Duodenal mucosa (tissue), 2 donors: ENCODE measurements around the gene NME3.
"Not testable (repeated sequence)": the region's sequence is repeated elsewhere in the genome, so short reads cannot be mapped to it uniquely, and the experiment has no call there.

ENCODE experiments used
- H3K27ac ChIP-seq: one replicate; pipeline ENCODE4 v1.7.0; 2013; ENCODE audit warnings: low read depth, low read length
- H3K27me3 ChIP-seq, 2 donors: one replicate each; pipeline ENCODE4 v1.7.0; 2013; ENCODE audit warnings: low read length in 2 of 2, control low read depth in 1 of 2; ENCODE audit not compliant: insufficient read depth in 2 of 2, control insufficient read depth in 1 of 2
- H3K36me3 ChIP-seq, 2 donors: one replicate each; pipeline ENCODE4 v1.7.0; 2013; ENCODE audit warnings: low read length in 2 of 2, control low read depth in 1 of 2; ENCODE audit not compliant: insufficient read depth in 2 of 2, control insufficient read depth in 1 of 2
- H3K4me1 ChIP-seq, 2 donors: one replicate each; pipeline ENCODE4 v1.7.0; 2013; ENCODE audit warnings: low read length in 2 of 2, control low read depth in 1 of 2; ENCODE audit not compliant: insufficient read depth in 2 of 2, control insufficient read depth in 1 of 2
- H3K4me3 ChIP-seq, 2 donors: one replicate each; pipeline ENCODE4 v1.7.0; 2013; ENCODE audit warnings: low read length in 2 of 2, low read depth in 1 of 2
- H3K9ac ChIP-seq, 2 donors: one replicate each; pipeline ENCODE4 v1.7.0; 2013; ENCODE audit warnings: low read length in 2 of 2, low read depth in 1 of 2
- H3K9me3 ChIP-seq, 2 donors: one replicate each; pipeline ENCODE4 v1.7.0; 2013; ENCODE audit warnings: low read length in 2 of 2, control low read depth in 1 of 2; ENCODE audit not compliant: control insufficient read depth in 1 of 2

The NME3 gene

GRCh38 chr16:1740781-1741490 lies 30.4 kb downstream of the NME3 start:
- peaks cover 9 to 11% of the 10 kb centered on the region in 2 donors for H3K9me3 ChIP-seq
- no peak overlapping the region for H3K27ac ChIP-seq
- H3K36me3 ChIP-seq, result peaks cover 13 to 28% of the 10 kb centered on the region in 2 donors
- H3K27me3 ChIP-seq, result no peaks in the 10 kb centered on the region
- H3K9ac ChIP-seq, result no peak overlapping the region
- no peaks in the 10 kb centered on the region for H3K4me1 ChIP-seq
- no peak overlapping the region for H3K4me3 ChIP-seq

DNA sequence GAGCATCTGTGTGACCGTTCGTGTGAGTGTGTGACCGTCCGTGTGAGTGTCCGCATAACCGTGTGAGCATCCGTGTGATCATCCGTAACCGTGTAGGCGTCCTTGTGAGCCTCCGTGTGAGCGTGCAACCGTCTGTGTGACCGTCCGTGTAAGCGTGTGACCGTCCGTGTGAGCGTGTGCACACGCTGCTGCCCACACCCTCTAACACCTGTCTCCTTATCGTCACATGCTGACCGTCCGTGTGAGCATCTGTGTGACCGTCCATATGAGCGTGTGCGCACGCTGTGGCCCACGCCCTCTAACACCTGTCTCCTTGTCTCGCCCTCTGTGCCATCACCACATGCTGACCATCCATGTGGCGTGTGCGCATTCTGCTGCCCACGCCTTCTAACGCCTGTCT lies 31.1 kb downstream of the NME3 start:
- Histone ChIP-seq H3K4me1 (no peaks in the 10 kb centered on the region), H3K9ac (no peak overlapping the region), H3K36me3 (peaks cover 13 to 33% of the 10 kb centered on the region in 2 donors), H3K27ac (no peak overlapping the region), H3K9me3 (peaks cover 9 to 17% of the 10 kb centered on the region in 2 donors), H3K4me3 (no peak overlapping the region), H3K27me3 (no peaks in the 10 kb centered on the region)

DNA sequence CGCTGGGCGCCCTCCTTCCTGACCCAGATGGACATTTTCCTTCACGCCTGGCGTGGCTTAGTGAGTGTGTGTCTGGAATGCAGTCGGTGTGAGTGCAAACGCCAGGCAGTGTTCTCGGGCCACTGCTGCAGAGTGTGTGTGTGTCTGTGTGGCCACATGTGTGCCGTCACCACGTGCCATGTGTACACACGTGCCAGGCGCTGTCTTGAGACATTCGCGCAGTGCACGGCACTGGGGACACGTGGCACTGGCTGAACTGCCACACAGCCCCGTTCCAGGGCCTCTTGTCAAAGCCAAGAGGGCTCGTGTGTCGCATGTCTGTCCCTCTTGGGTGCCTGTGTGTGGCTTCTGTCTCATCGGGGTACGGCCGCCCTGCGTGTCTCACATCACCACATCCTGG lies 36.5 kb downstream of the NME3 start:
- no peak overlapping the region for H3K9ac ChIP-seq
- no peak overlapping the region for H3K4me3 ChIP-seq
- H3K9me3 ChIP-seq, result peaks cover 9 to 20% of the 10 kb centered on the region in 2 donors
- no peaks in the 10 kb centered on the region for H3K4me1 ChIP-seq
- no peak overlapping the region for H3K27ac ChIP-seq
- no peaks in the 10 kb centered on the region for H3K27me3 ChIP-seq
- peaks cover 6 to 52% of the 10 kb centered on the region in 2 donors for H3K36me3 ChIP-seq

GRCh38 chr16:1734123-1734522 lies 37.2 kb downstream of the NME3 start:
- no peak overlapping the region for H3K27ac ChIP-seq
- peaks cover 6 to 58% of the 10 kb centered on the region in 2 donors for H3K36me3 ChIP-seq
- H3K4me3 ChIP-seq, result no peak overlapping the region
- peaks cover 6 to 20% of the 10 kb centered on the region in 2 donors for H3K9me3 ChIP-seq
- H3K4me1 ChIP-seq, result no peaks in the 10 kb centered on the region
- H3K27me3 ChIP-seq, result no peaks in the 10 kb centered on the region
- no peak overlapping the region for H3K9ac ChIP-seq

DNA sequence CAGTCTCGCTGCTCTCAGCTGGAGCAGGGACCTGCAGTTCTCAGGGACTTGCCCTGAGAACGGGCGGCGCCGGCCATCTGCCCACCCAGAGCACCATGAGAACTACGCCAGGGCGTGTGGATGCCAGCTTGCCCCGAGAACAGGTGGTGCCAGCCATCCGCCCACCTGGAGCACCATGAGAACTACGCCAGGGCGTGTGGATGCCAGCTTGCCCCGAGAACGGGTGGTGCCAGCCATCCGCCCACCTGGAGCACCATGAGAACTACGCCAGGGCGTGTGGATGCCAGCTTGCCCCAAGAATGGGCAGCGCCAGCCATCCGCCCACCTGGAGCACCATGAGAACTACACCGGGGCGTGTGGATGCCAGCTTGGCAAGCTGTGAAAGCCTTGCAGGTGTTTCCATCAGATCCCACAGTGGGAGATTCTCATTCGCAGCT lies 38.8 kb downstream of the NME3 start:
- H3K27ac ChIP-seq, result not testable (repeated sequence)

GRCh38 chr16:1732071-1732470 lies 39.3 kb downstream of the NME3 start:
- H3K27me3 ChIP-seq, result no peaks in the 10 kb centered on the region
- no peak overlapping the region for H3K4me3 ChIP-seq
- H3K4me1 ChIP-seq, result no peaks in the 10 kb centered on the region
- H3K9me3 ChIP-seq, result peaks cover 1 to 9% of the 10 kb centered on the region in 2 donors
- H3K9ac ChIP-seq, result no peak overlapping the region
- H3K27ac ChIP-seq, result no peak overlapping the region
- H3K36me3 ChIP-seq, result peaks cover 7 to 78% of the 10 kb centered on the region in 2 donors

More for the DNA sequence above, 38.8 kb downstream of the NME3 start:
- Histone ChIP-seq H3K9me3 (peaks cover 3 to 13% of the 10 kb centered on the region in 2 donors), H3K36me3 (peaks cover 6 to 73% of the 10 kb centered on the region in 2 donors)
- not testable (repeated sequence) for H3K27me3 ChIP-seq, H3K4me3 ChIP-seq, H3K9ac ChIP-seq, H3K4me1 ChIP-seq

DNA sequence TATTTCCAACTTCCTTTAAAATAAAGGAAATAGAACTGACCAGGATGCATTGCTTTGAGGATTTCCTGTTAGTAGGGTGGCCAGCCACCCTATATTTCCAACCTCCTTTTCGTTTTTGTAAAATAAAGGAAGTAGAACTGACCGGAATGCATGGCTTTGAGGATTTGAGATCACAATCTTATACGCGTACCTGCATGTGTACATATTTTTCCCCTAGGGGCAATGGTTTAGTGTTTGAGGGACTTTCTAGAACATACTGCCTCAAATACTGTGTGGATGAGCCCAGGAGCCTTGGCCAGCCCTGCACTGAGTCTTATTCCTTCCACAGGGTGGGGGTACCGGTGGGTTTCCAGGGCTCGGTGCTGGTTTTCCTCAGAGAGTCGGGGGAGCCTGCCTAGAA lies 39.7 kb downstream of the NME3 start:
- H3K27ac ChIP-seq, result no peak overlapping the region
- no peaks in the 10 kb centered on the region for H3K27me3 ChIP-seq
- no peak overlapping the region for H3K9ac ChIP-seq
- no peak overlapping the region for H3K4me3 ChIP-seq
- no peaks in the 10 kb centered on the region for H3K4me1 ChIP-seq
- H3K36me3 ChIP-seq, result peaks cover 12 to 83% of the 10 kb centered on the region in 2 donors
- peaks cover 0 to 9% of the 10 kb centered on the region in 2 donors for H3K9me3 ChIP-seq

GRCh38 chr16:1731073-1731472 lies 40.3 kb downstream of the NME3 start:
- H3K27ac ChIP-seq, result no peak overlapping the region
- peaks cover 0 to 9% of the 10 kb centered on the region in 2 donors for H3K9me3 ChIP-seq
- H3K4me1 ChIP-seq, result no peaks in the 10 kb centered on the region
- H3K36me3 ChIP-seq, result peaks cover 12 to 88% of the 10 kb centered on the region in 2 donors
- H3K27me3 ChIP-seq, result no peaks in the 10 kb centered on the region
- no peak overlapping the region for H3K9ac ChIP-seq
- H3K4me3 ChIP-seq, result no peak overlapping the region

GRCh38 chr16:1729445-1729844 lies 41.9 kb downstream of the NME3 start:
- Histone ChIP-seq H3K27me3 (no peaks in the 10 kb centered on the region), H3K9ac (no peak overlapping the region), H3K4me1 (no peaks in the 10 kb centered on the region), H3K27ac (no peak overlapping the region), H3K9me3 (no peaks in the 10 kb centered on the region), H3K36me3 (peaks cover 6 to 81% of the 10 kb centered on the region in 2 donors), H3K4me3 (no peak overlapping the region)

GRCh38 chr16:1729026-1729425 lies 42.3 kb downstream of the NME3 start:
- peaks cover 6 to 80% of the 10 kb centered on the region in 2 donors for H3K36me3 ChIP-seq
- H3K9ac ChIP-seq, result no peak overlapping the region
- H3K9me3 ChIP-seq, result no peaks in the 10 kb centered on the region
- H3K27me3 ChIP-seq, result no peaks in the 10 kb centered on the region
- H3K4me3 ChIP-seq, result no peak overlapping the region
- no peak overlapping the region for H3K27ac ChIP-seq
- no peaks in the 10 kb centered on the region for H3K4me1 ChIP-seq
